GM18873 (cell line): ENCODE results near the gene RAPSN.

Experiments used
- ATAC-seq: cut with Tn5 transposase; IDR thresholded peaks from one replicate; pipeline ENCODE4 v1.9.1; 2021; ENCODE audit warnings: mild to moderate bottlenecking, moderate library complexity, moderate number of reproducible peaks; ENCODE audit not compliant: unreplicated experiment, low FRiP score

The RAPSN gene

DNA sequence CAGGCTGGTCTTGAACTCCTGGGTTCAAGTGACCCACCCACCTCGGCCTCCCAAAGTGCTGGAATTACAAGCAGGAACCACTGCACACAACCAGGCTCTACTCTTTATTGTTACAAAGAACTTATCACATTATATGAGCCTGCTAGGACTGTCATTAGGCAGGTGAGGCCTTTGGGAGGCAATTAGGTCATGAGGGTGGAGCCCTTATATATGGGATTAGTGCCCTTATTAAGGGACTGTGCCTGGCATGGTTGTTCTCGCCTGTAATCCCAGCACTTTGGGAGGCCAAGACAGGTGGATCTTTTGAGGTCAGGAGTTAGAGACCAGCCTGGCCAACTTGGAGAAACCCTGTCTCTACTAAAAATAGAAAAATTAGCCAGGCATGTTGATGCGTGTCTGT, 12.2 kb downstream of the RAPSN start:
- ATAC-seq: no peak

DNA sequence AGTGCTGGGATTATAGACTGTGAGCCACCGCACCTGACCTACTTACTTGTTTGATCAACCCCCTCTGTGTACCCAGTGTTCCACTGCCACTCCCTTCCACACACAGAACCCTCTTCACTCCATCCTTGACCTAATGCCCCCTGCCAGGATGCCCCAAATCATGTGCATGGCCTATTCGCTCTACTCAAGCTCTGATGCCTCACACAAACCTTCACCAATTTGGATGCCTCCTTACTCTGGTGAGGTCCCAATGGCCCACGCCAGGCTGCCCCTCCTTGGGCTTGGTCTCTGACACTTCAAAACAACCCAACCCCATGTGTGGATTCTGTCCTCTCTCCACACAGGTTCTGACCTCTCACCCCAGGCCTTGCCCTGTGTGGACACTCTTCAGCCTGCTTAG, 13.2 kb downstream of the RAPSN start:
- no peak for ATAC-seq

DNA sequence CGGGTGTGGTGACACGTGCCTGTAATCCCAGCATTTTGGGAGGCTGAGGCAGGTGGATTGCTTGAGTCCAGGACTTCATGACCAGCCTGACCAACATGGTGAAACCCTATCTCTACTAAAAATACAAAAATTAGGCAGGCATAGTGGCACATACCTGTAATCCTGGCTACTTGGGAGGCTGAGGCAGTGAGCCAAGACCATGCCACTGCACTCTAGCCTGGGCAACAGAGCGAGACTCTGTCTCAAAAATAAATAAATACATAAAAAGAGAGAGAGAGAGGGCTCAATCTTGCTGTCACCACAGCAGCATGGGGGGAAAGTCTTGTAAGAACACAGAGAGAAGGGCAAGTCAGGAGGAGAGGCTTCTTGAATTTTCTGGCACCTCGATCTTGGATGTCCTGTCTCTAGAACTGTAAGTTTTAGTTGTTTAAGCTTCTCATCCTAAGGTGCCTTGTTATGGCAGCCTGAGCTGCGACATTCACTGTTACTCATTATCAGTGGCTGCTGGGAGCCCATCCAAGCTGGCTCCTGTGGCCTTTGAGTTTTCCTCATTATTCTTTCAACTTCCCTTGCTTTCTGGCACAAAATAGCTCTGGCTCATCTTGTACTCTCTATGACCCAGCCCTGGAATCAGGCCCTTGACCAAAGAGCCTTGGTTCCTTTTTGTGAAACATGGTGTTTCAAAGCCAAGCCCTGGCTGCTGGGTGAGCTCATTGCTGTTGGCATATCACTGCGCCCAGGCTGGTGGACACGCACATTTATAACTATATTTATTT, 14.7 kb downstream of the RAPSN start:
- ATAC-seq: no peak

DNA sequence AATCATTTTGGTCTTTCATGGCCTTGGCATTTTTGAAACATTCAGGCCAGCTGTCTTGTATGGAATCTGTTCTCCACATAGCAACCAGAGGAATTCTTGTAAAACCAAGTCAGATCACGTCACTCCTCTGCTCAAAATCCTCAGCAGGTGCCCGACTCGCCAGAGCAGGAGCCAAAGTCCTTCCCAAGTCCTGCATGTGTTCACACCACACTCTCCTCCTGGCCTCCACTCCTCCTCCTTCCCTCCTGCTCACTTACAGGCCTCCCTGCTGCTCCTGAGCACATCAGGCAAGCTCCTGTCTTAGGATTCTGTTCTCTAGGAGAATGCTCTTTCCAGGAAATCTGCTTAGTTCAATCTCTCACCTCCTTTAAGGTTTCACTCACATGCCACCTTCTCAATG, 15.8 kb downstream of the RAPSN start:
- ATAC-seq: no peak

DNA sequence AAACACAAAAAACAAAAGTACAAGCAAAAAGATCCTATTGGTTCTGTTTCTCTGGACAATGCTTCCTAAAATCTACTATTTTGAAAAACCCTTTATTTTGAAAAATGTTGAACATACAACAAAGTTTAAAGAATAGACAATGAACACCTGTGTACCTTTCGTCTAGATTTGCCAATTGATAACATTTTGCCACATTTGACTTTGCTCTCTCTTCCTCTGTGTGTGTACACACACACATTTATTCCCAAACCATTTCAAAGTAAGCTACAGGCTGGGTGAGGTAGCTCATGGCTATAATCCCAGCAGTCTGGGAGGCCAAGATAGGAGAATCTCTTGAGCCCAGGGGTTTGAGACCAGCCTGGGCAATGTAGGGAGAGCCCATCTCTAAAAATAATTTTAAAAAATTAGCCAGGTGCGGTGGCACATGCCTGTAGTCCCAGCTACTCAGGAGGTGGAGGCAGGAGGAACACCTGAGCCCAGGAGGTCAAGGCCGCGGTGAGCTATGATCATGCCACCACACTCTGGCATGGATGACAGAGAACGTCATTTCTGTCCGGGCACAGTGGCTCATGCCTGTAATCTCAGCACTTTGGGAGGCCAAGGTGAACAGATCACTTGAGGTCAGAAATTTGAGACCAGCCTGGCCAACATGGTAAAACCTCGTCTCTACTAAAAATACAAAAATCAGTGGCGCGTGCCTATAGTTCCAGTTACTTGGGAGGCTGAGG, 17.4 kb downstream of the RAPSN start:
- no peak for ATAC-seq

DNA sequence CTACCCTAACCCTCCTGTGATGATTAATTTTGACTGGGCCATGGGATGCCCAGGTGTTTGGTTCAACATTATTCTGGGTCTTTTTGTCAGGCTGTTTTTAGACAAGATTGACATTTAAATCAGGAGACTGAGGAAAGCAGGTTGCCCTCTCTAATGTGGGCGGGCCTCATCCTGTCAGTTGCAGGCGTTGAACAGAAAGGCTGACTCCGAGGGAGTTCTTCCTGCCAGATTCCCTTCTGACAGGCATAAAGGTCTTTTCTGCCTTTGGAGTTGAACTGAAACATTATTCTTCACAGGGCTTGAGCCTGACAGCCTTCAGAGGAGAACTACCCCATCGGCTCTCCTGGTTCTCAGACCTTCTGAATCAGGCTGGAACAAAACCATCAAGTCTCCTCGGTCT, 18.4 kb downstream of the RAPSN start:
- ATAC-seq: no peak

DNA sequence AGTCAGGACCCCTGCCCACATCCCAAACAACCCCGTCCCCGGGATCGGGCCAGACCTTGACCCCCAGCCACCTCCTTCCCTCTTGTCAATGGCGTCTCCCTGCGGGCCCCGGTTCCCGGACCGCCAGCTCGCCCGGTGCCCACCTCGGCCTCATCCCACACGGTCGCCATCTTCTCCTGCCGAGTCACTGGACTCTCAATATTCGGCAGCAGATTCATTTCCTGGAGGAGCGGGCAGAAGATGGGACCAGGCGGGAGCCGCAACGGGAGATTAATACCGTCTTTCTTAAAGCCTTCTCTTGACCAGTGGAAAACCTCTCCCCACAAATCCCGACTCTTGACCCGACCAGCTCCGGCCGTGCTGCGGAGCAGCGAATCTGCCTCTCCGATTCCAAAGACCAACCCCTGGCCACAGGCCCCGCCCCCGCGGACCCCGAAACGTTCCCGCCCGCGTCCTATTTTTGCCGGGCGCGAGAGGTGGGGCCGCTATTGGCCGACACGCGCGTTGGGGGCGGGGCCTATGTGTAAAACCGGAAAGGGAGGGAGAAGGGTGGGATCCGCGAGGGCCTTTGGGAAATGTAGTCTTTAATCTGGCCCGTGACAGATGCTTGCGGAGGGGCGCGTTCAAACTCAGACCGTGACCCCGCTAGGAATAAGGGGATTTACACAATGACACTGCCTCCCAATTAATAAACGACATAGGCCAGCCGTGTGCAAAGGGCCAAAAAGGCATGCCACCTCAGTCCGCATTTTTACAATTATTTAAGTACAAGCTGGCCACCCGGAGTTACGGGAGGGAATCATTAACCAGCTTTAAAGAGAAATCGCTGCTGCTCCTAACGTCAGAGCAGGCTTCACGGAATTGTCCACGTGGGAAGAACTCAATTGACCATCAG, 22.6 kb downstream of the RAPSN start, which contains the start of gene PSMC3:
Gene PSMC3, minus strand, starts transcription at position 378 of the 895 bp plus-strand sequence. Its CDS starts 160 bp downstream, at position 218.
- ATAC-seq: peak; percentile 74

DNA sequence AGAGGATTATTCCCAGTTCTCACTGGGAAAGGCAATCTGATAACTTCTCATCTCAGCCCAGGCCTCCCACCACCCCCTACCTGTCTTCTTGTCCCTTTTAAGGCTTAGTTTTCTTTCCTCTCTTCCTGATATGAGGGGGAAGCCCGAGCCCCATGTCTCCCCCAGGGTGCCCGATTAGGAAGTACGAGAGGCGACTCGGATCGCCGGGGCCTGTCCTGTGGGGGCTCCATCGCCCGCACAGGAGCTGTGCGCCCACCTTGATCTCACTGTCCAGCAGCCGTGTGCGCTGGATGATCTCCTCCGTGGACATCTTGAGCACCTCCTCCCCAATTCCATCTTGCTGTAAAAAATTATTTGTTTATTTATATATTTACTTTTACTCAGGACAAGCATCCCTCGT, 23.3 kb downstream of the RAPSN start:
- ATAC-seq: no peak

DNA sequence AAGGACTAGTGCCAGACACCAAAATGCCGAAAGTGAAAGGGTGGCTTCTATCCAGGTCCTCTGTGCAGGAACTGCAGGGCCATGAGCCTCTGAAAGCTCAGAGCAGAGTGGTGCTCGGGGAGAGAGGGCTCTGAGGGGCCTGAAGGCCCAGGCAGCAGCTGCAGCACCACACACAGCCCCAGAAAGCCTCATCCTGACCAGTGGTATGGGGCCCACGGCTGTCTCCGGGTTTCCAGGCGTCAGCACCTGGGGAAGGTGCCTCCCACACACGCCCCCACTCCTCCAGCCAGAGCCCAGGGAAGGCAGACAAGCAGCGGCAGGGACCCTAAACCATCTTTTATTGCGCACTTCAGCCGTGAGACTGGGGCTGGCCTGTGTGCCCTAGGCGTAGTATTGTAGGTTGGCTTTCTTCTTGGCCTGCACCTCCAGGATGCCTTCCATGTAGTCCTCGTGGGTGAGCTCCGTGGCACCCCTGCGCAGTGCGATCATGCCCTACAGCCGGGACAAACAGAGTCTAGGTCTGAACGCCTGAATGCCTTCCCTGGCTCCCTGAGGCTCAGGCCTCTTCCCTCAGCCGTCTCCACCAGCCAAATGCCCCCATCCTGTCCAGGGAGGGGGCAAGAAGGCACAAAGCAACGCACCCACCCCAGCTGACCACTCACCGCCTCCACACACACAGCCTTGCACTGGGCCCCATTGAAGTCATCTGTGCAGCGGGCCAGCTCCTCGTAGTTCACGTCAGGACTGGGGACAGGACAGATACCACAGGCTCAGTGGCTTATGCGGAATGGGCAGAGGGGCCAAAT, 30.3 kb downstream of the RAPSN start:
- ATAC-seq: no peak

DNA sequence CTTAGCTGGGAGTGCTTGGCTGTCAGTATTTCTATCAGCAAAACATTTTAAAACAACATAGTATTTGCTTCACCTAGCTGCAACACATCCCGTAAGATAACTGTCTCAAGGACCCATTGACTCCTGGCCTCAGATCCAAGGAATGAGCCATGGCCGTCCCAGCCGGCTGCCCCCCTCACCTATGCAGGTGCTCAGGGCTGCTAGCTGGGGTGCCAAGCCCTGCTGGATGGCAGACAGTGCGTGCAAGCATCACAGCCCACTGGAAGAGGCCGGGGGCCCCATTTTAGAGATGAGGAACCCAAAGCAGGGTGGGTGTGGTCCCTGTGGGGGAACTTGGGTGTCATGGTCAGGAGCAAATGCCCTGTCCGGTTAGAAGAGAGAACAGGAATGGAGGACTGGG, 31.2 kb downstream of the RAPSN start:
- no peak for ATAC-seq

DNA sequence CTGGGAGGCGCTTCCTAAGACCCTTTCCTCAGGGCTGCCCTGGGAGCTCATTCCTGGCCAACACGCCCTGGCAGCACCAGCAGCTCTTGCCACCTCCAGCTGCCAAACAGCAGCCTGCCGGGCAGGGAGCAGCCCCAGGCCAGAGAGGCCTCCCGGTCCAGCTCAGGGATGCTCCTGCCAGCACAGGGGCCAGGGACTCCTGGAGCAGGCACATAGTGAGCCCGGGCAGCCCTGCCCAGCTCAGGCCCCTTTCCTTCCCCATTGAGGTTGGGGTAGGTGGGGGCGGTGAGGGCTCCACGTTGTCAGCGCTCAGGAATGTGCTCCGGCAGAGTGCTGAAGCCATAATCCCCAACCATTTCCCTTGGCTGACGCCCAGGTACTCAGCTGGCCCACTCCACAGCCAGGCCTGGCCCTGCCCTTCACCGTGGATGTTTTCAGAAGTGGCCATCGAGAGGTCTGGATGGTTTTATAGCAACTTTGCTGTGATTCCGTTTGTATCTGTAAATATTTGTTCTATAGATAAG, 32.9 kb downstream of the RAPSN start:
- ATAC-seq: no peak

DNA sequence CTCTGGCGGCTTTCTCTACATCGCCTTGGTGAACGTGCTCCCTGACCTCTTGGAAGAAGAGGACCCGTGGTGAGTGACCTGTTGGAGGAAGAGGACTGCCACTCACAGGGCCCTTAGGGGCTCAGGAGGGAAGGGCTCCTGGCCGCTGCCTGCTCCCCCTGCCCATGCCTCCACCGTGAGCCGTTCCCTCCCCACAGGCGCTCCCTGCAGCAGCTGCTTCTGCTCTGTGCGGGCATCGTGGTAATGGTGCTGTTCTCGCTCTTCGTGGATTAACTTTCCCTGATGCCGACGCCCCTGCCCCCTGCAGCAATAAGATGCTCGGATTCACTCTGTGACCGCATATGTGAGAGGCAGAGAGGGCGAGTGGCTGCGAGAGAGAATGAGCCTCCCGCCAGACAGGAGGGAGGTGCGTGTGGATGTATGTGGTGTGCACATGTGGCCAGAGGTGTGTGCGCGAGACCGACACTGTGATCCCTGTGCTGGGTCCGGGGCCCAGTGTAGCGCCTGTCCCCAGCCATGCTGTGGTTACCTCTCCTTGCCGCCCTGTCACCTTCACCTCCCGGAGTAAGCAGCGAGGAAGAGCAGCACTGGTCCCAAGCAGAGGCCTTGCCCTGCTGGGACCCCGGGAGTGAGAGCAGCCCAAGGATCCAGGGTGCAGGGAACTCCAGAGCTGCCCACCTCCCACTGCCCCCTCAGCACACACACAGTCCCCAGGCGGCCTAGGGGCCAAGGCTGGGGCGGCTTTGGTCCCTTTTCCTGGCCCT, 33.7 kb downstream of the RAPSN start:
- ATAC-seq: no peak

DNA sequence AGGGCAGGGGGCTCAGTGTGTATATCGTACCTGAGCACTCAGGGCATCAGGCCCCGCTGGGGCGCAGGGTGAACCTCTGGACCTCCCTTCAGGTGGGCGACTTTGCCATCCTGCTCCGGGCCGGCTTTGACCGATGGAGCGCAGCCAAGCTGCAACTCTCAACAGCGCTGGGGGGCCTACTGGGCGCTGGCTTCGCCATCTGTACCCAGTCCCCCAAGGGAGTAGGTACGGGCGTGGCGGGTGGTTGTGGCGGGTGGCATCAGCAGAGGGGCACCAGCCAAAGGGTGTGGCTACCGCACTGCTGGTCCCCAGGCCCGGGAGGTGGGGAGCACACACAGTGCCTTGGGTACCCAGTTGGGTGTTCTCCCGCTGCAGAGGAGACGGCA, 34.3 kb downstream of the RAPSN start:
- ATAC-seq: no peak

DNA sequence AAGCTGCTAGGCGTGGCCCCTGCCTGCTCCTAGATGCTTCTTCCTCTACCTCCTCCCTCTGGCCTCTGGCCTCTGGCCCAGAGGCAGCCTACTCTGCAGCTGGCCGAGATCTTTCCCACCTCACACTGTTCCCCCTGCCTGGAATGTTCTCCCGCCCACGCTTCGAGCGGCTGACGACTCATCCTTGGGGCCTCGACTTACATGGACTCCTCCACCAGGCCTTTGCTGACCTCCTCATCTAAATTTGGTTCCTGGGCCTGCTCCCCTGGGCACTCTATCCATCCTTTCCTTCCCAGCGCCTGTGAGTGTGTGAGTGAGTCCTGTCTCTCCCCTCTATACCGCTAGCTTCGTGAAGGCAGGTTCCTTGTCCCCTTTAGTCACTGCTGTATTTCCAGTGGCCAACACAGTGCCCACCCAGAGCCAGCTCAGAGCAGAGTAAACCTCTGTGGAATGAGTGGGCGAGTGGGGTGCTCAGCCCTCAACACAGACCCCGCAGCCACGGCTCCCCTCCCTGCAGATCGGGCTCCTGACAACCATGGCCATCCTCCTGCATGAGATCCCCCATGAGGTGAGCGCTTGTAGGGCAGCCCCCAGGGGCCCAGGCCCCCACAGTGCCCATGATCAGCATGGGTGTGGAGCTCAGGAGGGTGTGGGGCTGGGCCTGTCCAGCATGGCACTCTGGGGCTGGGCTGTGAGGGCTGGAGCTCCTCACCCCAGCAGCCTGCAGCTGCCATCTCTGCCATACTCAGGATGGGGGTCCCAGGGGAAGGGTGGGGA, 34.8 kb downstream of the RAPSN start:
- no peak for ATAC-seq

DNA sequence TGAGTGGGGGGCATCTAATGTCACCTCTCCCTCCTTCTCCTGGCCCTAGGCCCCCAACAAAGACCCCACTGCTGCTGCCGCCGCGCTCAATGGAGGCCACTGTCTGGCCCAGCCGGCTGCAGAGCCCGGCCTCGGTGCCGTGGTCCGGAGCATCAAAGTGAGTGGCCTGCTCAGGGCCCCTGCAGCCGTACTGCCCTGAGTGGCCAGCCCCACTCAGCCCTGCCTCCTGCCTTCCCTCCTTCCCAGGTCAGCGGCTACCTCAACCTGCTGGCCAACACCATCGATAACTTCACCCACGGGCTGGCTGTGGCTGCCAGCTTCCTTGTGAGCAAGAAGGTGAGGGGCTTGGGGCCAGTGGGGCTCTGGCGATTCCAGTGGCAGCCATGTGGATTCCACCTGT, 35.6 kb downstream of the RAPSN start:
- no peak for ATAC-seq

DNA sequence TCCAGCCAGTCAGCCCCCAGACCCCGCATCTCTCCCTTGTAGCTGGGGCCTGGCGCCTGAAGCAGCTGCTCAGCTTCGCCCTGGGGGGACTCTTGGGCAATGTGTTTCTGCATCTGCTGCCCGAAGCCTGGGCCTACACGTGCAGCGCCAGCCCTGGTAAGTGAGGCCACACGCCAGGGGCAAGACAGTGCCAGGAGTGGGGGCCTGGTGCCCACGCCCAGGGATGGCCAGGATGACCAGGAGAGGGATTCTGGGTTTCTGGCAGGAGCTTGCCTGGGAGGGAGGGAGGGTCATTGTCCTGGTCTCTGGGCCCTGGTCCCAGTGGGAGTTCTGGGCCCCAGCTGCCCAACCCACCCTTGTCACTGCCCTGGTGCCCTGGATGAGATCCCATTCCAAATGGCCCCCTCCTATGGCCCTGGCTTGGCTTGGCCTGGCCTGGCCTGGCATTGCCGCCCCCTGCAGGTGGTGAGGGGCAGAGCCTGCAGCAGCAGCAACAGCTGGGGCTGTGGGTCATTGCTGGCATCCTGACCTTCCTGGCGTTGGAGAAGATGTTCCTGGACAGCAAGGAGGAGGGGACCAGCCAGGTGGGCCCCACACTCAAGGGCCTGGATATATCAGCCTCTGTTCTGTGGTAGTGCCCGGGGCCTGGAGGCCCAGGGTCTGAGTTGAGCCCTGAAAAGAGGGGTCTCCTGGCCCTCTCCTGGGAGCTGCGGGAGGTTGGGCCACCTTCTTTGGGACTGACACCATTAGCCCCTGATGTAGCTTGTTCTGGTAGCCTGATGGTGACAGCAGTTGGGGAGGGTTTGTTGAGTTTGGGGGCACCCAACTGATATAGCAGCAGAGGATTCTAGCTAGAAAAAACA, 36.8 kb downstream of the RAPSN start:
- no peak for ATAC-seq
